ENCODE measurements around the gene TPST1.

Gene TPST1

DNA sequence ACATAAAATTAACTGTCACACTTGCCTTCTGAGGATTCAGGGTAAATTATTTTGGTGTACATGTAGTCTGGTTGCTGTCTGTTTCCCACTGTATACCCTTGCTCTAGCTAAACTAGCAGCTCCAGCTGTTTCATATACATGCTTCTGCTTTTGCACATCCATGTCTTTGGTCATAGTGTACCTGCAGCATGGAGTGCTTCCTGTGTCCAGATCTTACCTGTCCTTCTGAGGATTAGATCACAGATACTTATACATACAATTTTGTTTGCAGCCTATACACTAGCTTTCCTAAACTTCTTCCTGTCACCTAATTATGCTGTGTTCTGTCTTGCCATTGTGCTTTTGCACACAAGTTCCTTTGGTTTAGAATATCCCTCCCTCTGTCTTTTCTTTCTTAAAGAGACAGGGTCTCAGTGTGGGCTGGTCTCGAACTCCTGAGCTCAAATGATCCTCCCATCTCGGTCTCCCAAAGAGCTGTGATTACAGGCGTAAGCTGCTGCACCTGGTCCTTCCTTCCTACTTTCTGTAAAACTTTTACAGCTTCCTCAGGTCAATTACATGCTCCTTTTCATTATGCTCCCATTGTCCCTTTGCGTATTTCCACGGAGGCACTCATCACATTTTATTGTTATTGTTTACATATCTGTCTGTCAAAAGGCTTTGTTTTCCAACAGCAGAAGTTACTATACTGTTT lies 33.8 kb downstream of the TPST1 start:
- no peak for DNase-seq (ENCODE audit: low spot score)

DNA sequence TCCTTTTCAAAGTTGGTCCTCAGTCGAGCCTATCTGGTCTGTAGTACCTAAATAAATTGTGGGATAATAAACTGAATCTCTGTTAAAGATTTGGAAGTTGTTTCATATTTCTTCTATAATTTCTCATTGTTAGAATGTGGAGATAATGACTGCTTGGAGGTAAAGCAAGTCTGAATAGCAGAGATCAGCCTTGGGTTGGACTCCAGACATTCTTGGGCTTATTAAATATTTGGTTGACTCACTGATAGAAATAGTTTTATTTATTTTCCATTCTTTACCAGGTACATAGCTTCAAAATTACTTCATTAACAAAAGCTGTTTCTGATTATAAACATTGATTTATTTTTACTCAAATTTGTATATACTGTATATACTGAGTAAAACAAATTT lies 34.3 kb downstream of the TPST1 start:
- DNase-seq (ENCODE audit: low spot score), result no peak

DNA sequence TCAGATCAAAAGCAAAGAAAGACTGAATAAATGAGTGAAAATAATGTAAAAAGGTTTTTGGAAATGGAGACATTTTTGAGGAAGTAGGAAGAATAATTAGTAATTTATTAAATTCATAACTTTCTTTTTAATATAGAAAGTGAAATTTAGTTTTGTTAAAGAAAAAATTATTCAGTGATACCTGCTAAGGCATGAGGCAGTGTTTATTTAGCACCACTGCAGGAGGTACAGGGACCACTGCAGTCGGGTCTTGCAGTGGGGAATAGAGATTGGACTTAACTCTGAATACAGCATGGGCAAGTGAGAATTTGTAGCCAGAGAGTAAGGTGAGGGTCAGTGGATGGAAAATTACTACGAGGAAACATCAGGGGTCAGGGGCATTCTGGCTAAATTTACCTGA lies 39.9 kb downstream of the TPST1 start:
- no peak for DNase-seq (ENCODE audit: low spot score)

DNA sequence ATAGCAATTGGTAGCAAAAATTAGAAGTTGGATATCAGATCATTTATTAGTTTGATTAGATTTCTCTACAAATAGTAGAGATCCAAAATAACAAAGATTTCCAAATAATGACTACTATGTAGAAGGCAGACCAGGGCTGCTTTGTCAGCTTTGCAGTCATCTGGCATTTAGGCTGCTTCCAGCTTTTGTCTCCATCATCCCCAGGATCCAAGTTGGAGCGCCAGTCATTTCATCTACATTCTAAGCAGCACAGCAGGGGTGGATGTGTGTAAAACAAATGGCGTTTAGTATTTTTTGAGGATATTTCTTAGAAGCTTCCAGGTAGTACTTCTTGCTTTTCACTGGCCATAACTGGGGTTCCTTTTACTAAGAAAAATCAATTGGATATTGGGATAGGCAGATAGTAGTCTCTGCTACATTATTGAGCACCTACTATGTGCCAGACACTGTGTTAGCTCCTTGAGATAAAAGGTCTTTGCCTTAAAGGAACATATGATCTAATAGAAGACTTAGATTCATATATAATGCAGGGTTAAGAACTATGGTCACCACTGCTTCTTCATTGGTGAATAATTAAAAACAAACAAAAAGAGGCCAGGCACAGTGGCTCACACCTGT lies 41.5 kb downstream of the TPST1 start:
- no peak for DNase-seq (ENCODE audit: low spot score)

DNA sequence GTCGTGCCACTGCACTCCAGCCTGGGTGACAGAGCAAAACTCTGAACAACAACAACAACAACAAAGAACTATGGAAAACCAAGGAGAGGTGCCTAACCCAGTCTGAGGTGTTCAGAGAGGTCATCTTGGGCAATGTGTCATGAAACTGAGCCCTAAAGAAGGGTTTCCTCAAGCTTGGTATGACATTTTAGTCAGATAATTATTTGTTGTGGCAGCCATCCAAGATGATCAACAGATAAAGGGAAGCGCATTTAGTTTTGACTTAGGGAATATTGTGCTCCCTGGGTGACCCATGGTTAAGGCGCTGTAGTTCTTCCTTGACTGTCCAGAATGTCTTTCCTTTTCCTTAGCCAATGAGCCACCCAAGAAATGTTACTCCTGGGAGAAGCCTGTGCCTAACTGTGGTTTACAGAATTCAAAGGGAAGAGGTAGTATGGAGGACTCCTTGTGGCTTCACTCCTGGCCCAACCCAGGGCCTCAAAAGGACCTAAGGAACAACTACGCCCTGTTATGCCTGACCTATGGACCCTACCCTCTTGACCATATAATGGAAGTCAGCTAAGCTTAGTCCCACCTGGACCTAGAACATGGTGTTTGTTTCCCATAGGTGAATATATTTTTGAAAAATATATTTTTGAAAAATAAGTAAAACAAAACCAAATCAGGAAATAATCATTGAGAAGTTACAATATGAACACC lies 42.4 kb downstream of the TPST1 start:
- DNase-seq (ENCODE audit: low spot score), result no peak

DNA sequence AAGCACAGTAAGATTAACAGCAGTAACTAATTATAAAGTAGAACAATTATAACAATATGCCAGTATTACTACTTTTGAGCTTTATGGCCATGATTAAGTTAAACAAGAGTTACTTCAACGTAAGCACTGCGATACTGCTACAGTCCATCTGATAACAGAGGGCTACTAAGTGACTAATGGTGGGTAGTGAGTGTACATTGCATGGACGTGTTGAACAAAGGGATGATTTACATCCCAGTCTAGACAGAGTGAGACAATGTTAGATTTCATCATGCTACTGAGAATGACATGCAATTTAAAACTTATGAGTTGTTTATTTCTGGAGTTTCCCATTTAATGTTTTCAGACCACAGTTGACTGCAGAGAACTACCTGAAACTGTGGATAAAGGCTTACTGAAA lies 45.6 kb downstream of the TPST1 start:
- peak; percentile 94 for DNase-seq (ENCODE audit: low spot score)

GRCh38 chr7:66255534-66256100 lies 50.5 kb downstream of the TPST1 start:
- DNase-seq (ENCODE audit: low spot score), result no peak

DNA sequence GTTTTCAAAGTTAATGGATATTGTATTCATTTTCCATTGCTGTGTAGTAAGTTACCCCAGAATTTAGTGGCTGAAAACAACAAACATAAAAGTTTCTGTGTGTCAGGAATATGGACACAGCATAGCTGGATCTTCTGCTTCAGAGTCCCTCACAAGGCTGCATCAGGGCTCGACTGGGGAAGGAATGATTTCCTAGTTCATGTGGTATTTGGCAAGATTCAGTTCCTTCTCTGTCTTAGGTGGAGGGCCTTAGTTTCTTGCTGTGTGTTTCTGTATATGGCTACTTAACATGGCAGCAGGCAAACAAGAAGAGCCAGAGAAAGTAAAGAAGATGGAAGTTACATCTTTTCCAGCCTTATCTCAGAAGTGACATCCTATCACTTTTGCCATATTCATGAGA lies 51.1 kb downstream of the TPST1 start:
- no peak for DNase-seq (ENCODE audit: low spot score)

- DNase-seq (ENCODE audit: low spot score), result no peak
These were observed 52.3 kb downstream of the TPST1 start for GRCh38 chr7:66257481-66257880.

DNA sequence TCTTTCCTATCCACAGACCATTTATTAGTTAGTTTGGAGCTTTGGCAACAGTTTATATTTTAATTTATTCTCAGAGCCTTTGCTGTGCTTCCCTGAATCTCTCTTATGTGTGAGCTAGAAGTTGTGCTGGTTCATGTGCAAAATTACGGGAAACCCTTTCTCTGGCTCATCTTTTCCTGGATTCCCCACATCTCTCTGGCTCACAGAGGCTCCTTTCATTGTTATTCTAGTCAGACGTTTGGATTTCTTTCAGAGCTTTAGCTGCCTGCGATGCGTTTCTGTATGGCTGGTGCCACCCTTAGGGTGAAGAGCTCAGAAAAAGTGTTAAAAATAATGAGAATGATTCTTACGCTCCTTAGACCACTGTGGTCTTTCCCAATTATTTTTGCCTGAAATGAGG lies 53.3 kb downstream of the TPST1 start:
- DNase-seq (ENCODE audit: low spot score), result peak; percentile 51

GRCh38 chr7:66261941-66262340 lies 56.8 kb downstream of the TPST1 start:
- no peak for DNase-seq (ENCODE audit: low spot score)

DNA sequence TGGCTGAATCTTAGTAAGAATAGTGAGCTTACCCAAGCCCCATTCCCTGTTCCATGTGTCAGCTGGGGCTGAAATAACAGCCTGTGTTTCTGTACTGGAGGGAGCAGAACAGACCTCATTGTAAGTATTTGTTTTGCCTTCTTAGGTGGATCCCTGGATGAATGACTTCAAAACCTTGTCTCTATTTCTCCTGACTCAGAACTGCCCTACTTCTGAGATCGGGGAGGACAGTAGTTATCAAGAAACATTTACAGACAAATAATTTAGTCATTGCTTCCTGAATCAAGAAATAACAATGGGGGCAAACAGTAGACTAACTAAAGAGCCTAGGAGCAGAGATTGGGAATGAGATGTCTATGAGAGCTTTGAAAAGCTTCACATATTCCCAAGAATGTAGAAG lies 58.8 kb downstream of the TPST1 start:
- DNase-seq (ENCODE audit: low spot score), result no peak

GRCh38 chr7:66265566-66265965 lies 60.4 kb downstream of the TPST1 start:
- peak; percentile 28 for DNase-seq (ENCODE audit: low spot score)

GRCh38 chr7:66267249-66267648 lies 62.1 kb downstream of the TPST1 start:
- DNase-seq (ENCODE audit: low spot score), result no peak

GRCh38 chr7:66269978-66270377 lies 64.8 kb downstream of the TPST1 start:
- no peak for DNase-seq (ENCODE audit: low spot score)

- DNase-seq (ENCODE audit: low spot score), result no peak
These were observed 67.2 kb downstream of the TPST1 start for GRCh38 chr7:66272321-66272720.

DNA sequence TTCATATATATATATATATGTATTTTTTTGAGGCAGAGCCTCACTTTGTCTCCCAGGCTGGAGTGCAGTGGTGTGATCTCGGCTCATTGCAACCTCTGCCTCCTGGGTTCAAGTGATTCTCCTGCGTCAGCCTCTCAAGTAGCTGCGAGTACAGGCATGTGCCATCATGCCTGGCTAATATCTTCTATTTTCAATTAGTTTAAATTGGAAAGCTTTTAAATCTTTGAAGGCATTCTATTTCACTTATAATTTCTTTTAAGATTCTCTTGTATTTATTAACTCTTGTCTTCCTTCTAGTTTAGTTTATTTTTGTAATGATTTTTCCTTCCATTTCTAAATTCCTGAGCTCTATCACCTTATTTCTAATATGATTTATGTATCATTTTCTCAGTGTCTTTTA lies 71.2 kb downstream of the TPST1 start:
- no peak for DNase-seq (ENCODE audit: low spot score)

GRCh38 chr7:66277492-66277891 lies 72.4 kb downstream of the TPST1 start:
- DNase-seq (ENCODE audit: low spot score), result no peak

DNA sequence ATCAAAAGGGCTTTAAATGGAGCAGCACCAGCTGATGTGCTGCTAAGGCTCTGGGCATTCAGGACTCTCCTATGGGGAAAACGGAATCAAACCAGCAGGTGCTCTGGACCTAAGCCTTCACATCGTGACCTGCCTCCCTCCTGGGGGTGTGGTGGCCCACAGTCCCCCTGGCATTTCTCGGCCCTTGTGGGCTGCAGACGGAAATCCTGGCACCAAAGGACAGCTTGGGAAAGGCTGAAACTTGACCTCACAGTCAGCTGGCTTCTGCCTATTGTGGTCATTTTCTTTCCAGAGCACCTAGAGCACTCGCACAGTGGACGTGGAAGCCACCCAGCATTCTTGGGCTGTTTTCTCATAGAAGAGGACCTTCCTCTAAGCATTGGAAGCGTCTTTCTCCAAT lies 74.8 kb downstream of the TPST1 start:
- no peak for DNase-seq (ENCODE audit: low spot score)

DNA sequence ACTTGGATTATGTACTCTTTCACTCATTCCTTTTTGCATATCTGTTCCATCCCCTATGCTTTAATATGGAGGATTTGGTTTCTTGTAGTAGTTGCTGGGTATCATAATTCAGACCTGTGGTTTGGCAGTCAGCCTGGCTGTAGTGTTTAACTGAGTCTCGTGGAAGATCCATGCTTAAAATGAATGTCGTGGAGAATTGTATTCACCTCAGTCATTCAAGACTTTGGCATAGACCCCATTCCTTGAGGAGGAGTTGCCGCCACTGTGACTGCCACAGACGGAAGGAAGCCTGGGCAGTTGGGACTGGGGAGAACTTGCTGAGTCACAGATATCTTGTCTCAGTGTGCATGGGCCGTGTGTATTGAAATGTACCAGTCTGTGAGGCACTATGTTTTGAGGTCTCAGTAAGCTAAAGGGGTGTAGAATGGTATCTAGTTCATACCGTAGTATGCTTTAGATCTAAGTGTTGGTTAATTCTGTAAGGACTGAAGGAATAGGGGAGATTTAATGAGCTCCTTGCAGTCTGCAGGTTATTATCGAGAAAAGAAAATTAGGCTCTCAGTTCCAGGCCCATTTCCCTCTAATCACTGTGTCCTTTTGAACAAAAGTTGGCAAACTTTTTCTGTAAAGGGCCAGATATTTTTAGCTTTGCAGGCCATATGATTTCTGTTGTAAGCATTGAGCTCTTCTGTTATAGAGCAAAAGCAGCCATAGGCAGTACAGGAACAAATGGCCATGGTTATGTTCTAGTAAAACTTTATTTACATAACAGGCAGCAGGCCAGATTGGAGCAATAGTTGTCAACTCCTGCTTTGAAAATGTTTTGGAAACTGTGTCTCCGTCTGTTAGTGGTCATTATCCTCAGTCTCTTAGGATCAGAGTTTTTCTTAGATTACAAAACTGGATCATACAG lies 76.8 kb downstream of the TPST1 start:
- DNase-seq (ENCODE audit: low spot score), result no peak

DNA sequence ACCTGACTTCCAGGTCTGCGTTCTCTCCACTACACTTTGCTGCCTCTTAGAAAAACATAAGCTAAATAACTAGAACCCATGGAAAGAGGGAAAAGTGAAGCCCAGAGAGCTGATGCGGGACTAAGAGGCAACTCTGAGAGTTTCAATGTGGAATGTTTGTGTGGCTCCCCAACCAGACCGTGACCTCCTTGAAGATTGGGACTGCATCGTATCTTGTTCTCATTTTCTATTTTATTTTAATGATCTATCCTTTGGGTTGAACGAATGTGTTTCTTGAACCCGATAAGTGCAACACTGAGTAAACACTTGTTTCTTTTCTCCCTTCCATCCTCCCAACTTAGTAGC lies 77.4 kb downstream of the TPST1 start:
- DNase-seq (ENCODE audit: low spot score), result no peak

Measured in COLO829 (cell line).